ENCODE data around the gene NOS3. TPM values are rescaled to one million over a fixed set of nuclear protein-coding genes. Genes with fewer than 3 reads are reported as not detected.

The NOS3 gene
- total RNA-seq, 1 donor from 2014 or later: 0.22 TPM

- H3K36me3 Mint-ChIP-seq (ENCODE audit: low read depth): no peaks in the 10 kb centered on the region
- intact Hi-C loops (cut with micrococcal nuclease): no loop called here
- ChIA-PET CTCF (no interaction called here), POLR2A (no interaction called here)
- DNase-seq (no peak), ATAC-seq (ENCODE audit: low read depth) (no peak)
- peaks cover 39% of the 10 kb centered on the region for H3K27me3 Mint-ChIP-seq
- H3K27ac Mint-ChIP-seq: no peak overlapping the region
- no peak for TF ChIP-seq CTCF (IDR thresholded peaks at IDR 0.05)
- no peak overlapping the region for H3K4me3 Mint-ChIP-seq
- no peaks in the 10 kb centered on the region for H3K9me3 Mint-ChIP-seq
- no peaks in the 10 kb centered on the region for H3K4me1 Mint-ChIP-seq
Measured at GRCh38 chr7:150956395-150957132, 34.3 kb upstream of the NOS3 start.

- H3K9me3 Mint-ChIP-seq: no peaks in the 10 kb centered on the region
- no peaks in the 10 kb centered on the region for H3K36me3 Mint-ChIP-seq (ENCODE audit: low read depth)
- intact Hi-C loops (cut with micrococcal nuclease): no loop called here
- no peak for DNase-seq
- H3K27ac Mint-ChIP-seq: no peak overlapping the region
- no peak overlapping the region for H3K4me3 Mint-ChIP-seq
- ATAC-seq (ENCODE audit: low read depth): no peak
- CTCF ChIA-PET: no interaction called here
- no peak for TF ChIP-seq CTCF (IDR thresholded peaks at IDR 0.05)
- POLR2A ChIA-PET: no interaction called here
- H3K4me1 Mint-ChIP-seq: no peaks in the 10 kb centered on the region
- peaks cover 40% of the 10 kb centered on the region for H3K27me3 Mint-ChIP-seq
Measured at GRCh38 chr7:150957133-150958020, 33.4 kb upstream of the NOS3 start.

- DNase-seq (no peak), ATAC-seq (ENCODE audit: low read depth) (no peak)
- no peaks in the 10 kb centered on the region for H3K4me1 Mint-ChIP-seq
- ChIA-PET CTCF (no interaction called here), POLR2A (no interaction called here)
- H3K36me3 Mint-ChIP-seq (ENCODE audit: low read depth): no peaks in the 10 kb centered on the region
- H3K27ac Mint-ChIP-seq: no peak overlapping the region
- no peak overlapping the region for H3K4me3 Mint-ChIP-seq
- H3K27me3 Mint-ChIP-seq: peaks cover 45% of the 10 kb centered on the region
- intact Hi-C loops (cut with micrococcal nuclease): no loop called here
- no peaks in the 10 kb centered on the region for H3K9me3 Mint-ChIP-seq
- TF ChIP-seq CTCF (IDR thresholded peaks at IDR 0.05): no peak
Measured at GRCh38 chr7:150958062-150958552, 32.7 kb upstream of the NOS3 start.

GRCh38 chr7:150958597-150958996 is 32.2 kb upstream of the NOS3 start:
- CTCF ChIA-PET: no interaction called here
- no peak for TF ChIP-seq CTCF (IDR thresholded peaks at IDR 0.05)
- intact Hi-C loops (cut with micrococcal nuclease): no loop called here
- Mint-ChIP-seq H3K4me1 (no peaks in the 10 kb centered on the region), H3K4me3 (no peak overlapping the region), H3K36me3 (ENCODE audit: low read depth) (no peaks in the 10 kb centered on the region), H3K27me3 (peaks cover 43% of the 10 kb centered on the region), H3K27ac (no peak overlapping the region), H3K9me3 (no peaks in the 10 kb centered on the region)
- DNase-seq: no peak
- no peak for ATAC-seq (ENCODE audit: low read depth)
- POLR2A ChIA-PET: no interaction called here

GRCh38 chr7:150959081-150959480 is 31.7 kb upstream of the NOS3 start:
- H3K4me1 Mint-ChIP-seq: no peaks in the 10 kb centered on the region
- no peaks in the 10 kb centered on the region for H3K9me3 Mint-ChIP-seq
- no peak for TF ChIP-seq CTCF (IDR thresholded peaks at IDR 0.05)
- H3K27me3 Mint-ChIP-seq: peaks cover 47% of the 10 kb centered on the region
- no peak overlapping the region for H3K27ac Mint-ChIP-seq
- ATAC-seq (ENCODE audit: low read depth) (no peak), DNase-seq (no peak)
- POLR2A ChIA-PET: no interaction called here
- intact Hi-C loops (cut with micrococcal nuclease): no loop called here
- CTCF ChIA-PET: interaction anchor here (1.0 kb wide), 1 partner anchor 10 kb away, joined by 3 read pairs; no protein-coding TSS in a partner anchor
- no peak overlapping the region for H3K4me3 Mint-ChIP-seq
- H3K36me3 Mint-ChIP-seq (ENCODE audit: low read depth): no peaks in the 10 kb centered on the region
